ENCODE measurements around the gene LCN9. TPM values are rescaled to one million over a fixed set of nuclear protein-coding genes. Genes with fewer than 3 reads are reported as not detected.

The LCN9 gene
- total RNA-seq, 1 experiment from 2014 or later: not detected

DNA sequence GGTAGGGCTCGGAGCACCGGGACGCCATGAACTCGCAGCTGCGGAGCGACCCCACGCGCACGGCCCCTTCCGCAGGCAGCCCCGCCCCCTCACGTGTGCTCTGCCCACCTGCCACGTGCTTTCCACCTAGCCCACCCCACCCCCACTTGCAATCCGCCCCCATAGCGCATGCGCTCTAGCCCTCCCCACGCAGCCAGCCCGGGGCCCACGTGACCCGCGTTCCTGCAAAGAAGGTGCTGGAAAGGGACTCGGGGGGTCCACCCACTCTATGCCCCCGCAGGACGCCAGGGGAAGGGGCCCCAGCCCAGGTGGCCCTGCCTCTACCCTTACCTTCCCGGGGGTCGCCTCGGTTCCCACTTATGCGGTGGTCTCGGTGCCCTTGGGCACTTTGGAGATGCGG is 36.3 kb downstream of the LCN9 start, which contains the start of gene SOHLH1:
Gene SOHLH1 (minus strand): TSS at position 42 of the 400 bp plus-strand sequence. CDS start 14 bp downstream, at position 28.
- BruUV-seq (replicated peaks): no TSS peak
- intact Hi-C loops (cut with micrococcal nuclease; ENCODE audit: unreplicated experiment): no loop called here

GRCh38 chr9:135700525-135700924 is 37.4 kb downstream of the LCN9 start:
- no peak overlapping the region for H3K27ac Mint-ChIP-seq (ENCODE audit: unreplicated experiment)
- no peak overlapping the region for H3K4me3 Mint-ChIP-seq (ENCODE audit: low read depth, unreplicated experiment)
- intact Hi-C loops (cut with micrococcal nuclease; ENCODE audit: unreplicated experiment): no loop called here
- CTCF ChIA-PET: no interaction called here
- H3K36me3 Mint-ChIP-seq (ENCODE audit: insufficient read depth, unreplicated experiment): no peaks in the 10 kb centered on the region
- BruUV-seq (replicated peaks): no TSS peak
- TF ChIP-seq, protein P1, sequence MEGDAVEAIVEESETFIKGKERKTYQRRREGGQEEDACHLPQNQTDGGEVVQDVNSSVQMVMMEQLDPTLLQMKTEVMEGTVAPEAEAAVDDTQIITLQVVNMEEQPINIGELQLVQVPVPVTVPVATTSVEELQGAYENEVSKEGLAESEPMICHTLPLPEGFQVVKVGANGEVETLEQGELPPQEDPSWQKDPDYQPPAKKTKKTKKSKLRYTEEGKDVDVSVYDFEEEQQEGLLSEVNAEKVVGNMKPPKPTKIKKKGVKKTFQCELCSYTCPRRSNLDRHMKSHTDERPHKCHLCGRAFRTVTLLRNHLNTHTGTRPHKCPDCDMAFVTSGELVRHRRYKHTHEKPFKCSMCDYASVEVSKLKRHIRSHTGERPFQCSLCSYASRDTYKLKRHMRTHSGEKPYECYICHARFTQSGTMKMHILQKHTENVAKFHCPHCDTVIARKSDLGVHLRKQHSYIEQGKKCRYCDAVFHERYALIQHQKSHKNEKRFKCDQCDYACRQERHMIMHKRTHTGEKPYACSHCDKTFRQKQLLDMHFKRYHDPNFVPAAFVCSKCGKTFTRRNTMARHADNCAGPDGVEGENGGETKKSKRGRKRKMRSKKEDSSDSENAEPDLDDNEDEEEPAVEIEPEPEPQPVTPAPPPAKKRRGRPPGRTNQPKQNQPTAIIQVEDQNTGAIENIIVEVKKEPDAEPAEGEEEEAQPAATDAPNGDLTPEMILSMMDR (IDR thresholded peaks at IDR 0.05; ENCODE audit: unreplicated experiment): no peak
- no peaks in the 10 kb centered on the region for H3K9me3 Mint-ChIP-seq (ENCODE audit: low read depth, unreplicated experiment)
- H3K4me1 Mint-ChIP-seq (ENCODE audit: low read depth, unreplicated experiment): no peaks in the 10 kb centered on the region
- peaks cover 28% of the 10 kb centered on the region for H3K27me3 Mint-ChIP-seq (ENCODE audit: unreplicated experiment)
- no peak for DNase-seq

More for the DNA sequence above, 36.3 kb downstream of the LCN9 start, which contains the start of gene SOHLH1:
- Mint-ChIP-seq H3K27ac (ENCODE audit: unreplicated experiment) (no peak within 1 kb of the TSS), H3K27me3 (ENCODE audit: unreplicated experiment) (peaks cover 31% of the 10 kb centered on the region), H3K36me3 (ENCODE audit: insufficient read depth, unreplicated experiment) (no peaks in the 10 kb centered on the region), H3K9me3 (ENCODE audit: low read depth, unreplicated experiment) (no peaks in the 10 kb centered on the region), H3K4me3 (ENCODE audit: low read depth, unreplicated experiment) (no peak within 1 kb of the TSS), H3K4me1 (ENCODE audit: low read depth, unreplicated experiment) (no peaks in the 10 kb centered on the region)
- DNase-seq: no peak
- CTCF ChIA-PET: no interaction called here
- TF ChIP-seq, protein P1 (IDR thresholded peaks at IDR 0.05; ENCODE audit: unreplicated experiment): no peak

DNA sequence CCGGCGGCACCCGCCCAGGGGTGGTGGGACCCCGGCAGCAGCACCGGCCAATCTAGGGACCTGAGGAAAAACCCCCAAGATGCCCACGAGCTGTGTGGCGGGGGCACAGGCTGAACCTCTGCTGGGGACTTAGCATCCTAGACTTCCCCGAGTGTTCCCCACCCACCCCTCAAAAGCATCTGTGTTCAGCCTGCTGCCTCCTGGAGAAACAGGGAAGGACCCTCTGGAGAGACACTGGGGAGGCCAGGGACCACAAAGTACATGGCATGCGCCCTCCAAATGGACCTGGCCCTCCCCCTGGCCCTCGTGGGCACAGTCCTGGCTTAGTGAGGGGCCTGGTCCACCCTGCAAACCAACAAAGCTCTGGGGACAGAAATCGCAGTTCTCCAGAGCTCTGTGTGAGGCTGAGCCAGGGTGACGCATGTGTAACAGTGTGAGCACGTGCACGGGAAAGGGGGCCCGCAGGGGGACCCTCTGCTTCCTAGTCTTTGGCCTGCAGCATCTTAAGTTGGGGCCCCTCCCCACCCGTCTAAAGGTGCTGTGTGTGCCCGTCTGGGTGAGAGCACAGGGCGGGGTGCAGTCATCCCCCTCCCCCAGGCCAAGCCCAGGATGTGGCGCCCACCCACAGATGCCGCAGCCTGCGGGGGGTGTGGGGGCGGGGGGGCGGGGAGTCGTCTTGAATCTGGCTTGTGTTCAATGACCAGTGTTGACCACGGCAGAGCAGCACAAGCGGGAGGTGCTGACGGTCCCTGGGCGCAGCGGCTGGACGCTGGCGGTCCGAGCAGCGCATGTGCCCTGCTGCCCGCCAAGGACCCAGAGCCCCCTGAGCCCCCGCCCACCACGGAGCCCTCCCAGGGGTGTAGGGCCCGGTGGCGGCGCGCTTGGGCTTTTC is 38.2 kb downstream of the LCN9 start:
- no peak for DNase-seq
- peaks cover 27% of the 10 kb centered on the region for H3K27me3 Mint-ChIP-seq (ENCODE audit: unreplicated experiment)
- H3K4me1 Mint-ChIP-seq (ENCODE audit: low read depth, unreplicated experiment): no peaks in the 10 kb centered on the region
- no peak overlapping the region for H3K27ac Mint-ChIP-seq (ENCODE audit: unreplicated experiment)
- no peaks in the 10 kb centered on the region for H3K36me3 Mint-ChIP-seq (ENCODE audit: insufficient read depth, unreplicated experiment)
- H3K9me3 Mint-ChIP-seq (ENCODE audit: low read depth, unreplicated experiment): no peaks in the 10 kb centered on the region
- TF ChIP-seq, protein P1 (IDR thresholded peaks at IDR 0.05; ENCODE audit: unreplicated experiment): no peak
- intact Hi-C loops (cut with micrococcal nuclease; ENCODE audit: unreplicated experiment): no loop called here
- CTCF ChIA-PET: interaction anchor here (0.7 kb wide), 1 partner anchor 313 kb away, joined by 9 read pairs; no protein-coding TSS in a partner anchor
- no peak overlapping the region for H3K4me3 Mint-ChIP-seq (ENCODE audit: low read depth, unreplicated experiment)
- no TSS peak for BruUV-seq (replicated peaks)

DNA sequence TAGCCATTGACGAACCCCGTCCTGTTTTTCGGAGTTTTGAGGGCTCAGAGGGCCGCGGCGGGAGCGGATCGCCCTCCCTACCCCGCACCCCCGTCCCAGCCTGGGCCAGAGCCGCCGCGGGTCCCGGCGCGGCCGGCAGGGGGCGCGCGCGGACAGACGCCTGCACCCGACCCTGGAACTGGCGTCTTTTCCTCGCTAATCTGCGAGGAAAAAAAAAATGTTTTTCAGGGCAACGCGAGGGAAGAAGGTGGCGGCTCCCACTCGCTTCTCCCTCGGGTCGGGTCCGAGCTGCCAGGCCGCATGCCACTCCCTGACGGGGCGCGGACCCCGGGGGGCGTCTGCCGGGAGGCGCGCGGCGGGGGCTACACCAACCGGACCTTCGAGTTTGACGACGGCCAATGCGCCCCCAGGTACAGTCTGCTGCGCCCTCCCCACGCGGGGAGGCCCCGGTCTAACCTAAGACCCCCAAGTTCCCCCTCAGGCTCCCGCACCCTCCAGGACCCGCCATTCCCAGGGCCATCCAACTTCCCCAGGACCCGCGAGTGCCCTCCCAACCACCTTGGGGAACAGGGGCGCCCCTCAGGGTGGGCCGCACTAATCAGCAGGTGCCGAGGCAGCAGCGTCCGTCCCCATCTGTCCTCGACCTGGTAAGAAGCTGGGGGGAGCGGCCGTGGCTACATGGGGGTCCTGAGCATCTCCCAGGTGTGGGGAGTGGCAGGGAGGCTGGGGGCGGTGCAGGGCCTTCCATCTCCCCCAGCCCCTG is 39.0 kb downstream of the LCN9 start, which contains the start of gene KCNT1:
Gene KCNT1 (plus strand): TSS at position 227 of the 763 bp plus-strand sequence. CDS start 74 bp downstream, at position 301.
- no TSS peak for BruUV-seq (replicated peaks)
- TF ChIP-seq, protein P1 (IDR thresholded peaks at IDR 0.05; ENCODE audit: unreplicated experiment): peak; percentile 62
- intact Hi-C loops (cut with micrococcal nuclease; ENCODE audit: unreplicated experiment): no loop called here
- no peak within 1 kb of the TSS for H3K4me3 Mint-ChIP-seq (ENCODE audit: low read depth, unreplicated experiment)
- no peaks in the 10 kb centered on the region for H3K4me1 Mint-ChIP-seq (ENCODE audit: low read depth, unreplicated experiment)
- H3K9me3 Mint-ChIP-seq (ENCODE audit: low read depth, unreplicated experiment): no peaks in the 10 kb centered on the region
- peaks cover 19% of the 10 kb centered on the region for H3K27me3 Mint-ChIP-seq (ENCODE audit: unreplicated experiment)
- no peaks in the 10 kb centered on the region for H3K36me3 Mint-ChIP-seq (ENCODE audit: insufficient read depth, unreplicated experiment)
- DNase-seq: peak; percentile 62
- H3K27ac Mint-ChIP-seq (ENCODE audit: unreplicated experiment): no peak within 1 kb of the TSS
- CTCF ChIA-PET: no interaction called here

All from Calu3 (cell line).